ENCODE results near the gene TUBB6.

Gene TUBB6

DNA sequence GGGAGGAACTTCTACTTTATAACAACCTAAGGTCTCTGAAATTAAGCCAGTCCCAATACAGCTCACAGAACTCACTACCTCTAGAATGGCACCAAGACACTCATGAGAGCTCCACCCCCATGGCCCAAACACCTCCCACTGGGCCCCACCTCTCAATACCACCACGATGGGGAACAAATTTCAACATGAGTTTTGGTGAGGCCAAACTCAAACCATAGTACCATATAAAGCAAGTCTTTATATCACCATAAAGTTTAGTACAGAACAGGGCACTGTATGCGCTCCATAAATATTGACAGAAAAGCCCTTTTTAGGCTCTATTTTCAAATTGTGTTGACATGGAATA is 65.7 kb downstream of the TUBB6 start:
- Histone ChIP-seq H3K36me3 (ENCODE audit: control insufficient read depth in 1 of 2, insufficient read depth in 2 of 2, low read length in 2 of 2) (peaks cover 5 to 9% of the 10 kb centered on the region in 2 donors), H3K9me3 (ENCODE audit: control insufficient read depth in 1 of 2, low read length in 2 of 2) (no peaks in the 10 kb centered on the region), H3K4me3 (ENCODE audit: low read depth in 1 of 2, low read length in 2 of 2) (no peak overlapping the region), H3K27ac (ENCODE audit: low read length) (peak overlapping the region; percentile 19), H3K27me3 (ENCODE audit: low read depth, low read length) (no peaks in the 10 kb centered on the region), H3K4me1 (ENCODE audit: control insufficient read depth in 1 of 2, insufficient read depth in 2 of 2, low read length in 2 of 2) (peaks cover 10 to 33% of the 10 kb centered on the region in 2 donors)

- Histone ChIP-seq H3K27ac (ENCODE audit: low read length) (peak overlapping the region; percentile 19), H3K36me3 (ENCODE audit: control insufficient read depth in 1 of 2, insufficient read depth in 2 of 2, low read length in 2 of 2) (peaks cover 0 to 4% of the 10 kb centered on the region in 2 donors), H3K4me3 (ENCODE audit: low read depth in 1 of 2, low read length in 2 of 2) (no peak overlapping the region), H3K27me3 (ENCODE audit: low read depth, low read length) (no peaks in the 10 kb centered on the region), H3K4me1 (ENCODE audit: control insufficient read depth in 1 of 2, insufficient read depth in 2 of 2, low read length in 2 of 2) (peaks cover 10 to 33% of the 10 kb centered on the region in 2 donors), H3K9me3 (ENCODE audit: control insufficient read depth in 1 of 2, low read length in 2 of 2) (no peaks in the 10 kb centered on the region)
These were observed 66.4 kb downstream of the TUBB6 start for GRCh38 chr18:12374401-12374800.
